ENCODE measurements around the gene ZNF613.

The ZNF613 gene

GRCh38 chr19:51926784-51927741 lies at the start of gene ZNF613:
TSS of gene ZNF613 (plus strand) at chr19:51927472. CDS start at chr19:51936221, 8,749 bp downstream.
- no peaks in the 10 kb centered on the region for H3F3A ChIP-seq (ENCODE audit: control insufficient read depth, insufficient read depth)
- peaks cover 38% of the 10 kb centered on the region for H3K9me3 ChIP-seq (ENCODE audit: control insufficient read depth, insufficient read depth, low read length)
- peak within 1 kb of the TSS; percentile 49 for H3K27ac ChIP-seq (ENCODE audit: low read depth, low read length)
- peak within 1 kb of the TSS; percentile 91 for H3K4me3 ChIP-seq (ENCODE audit: low read length)
- no peaks in the 10 kb centered on the region for H4K20me1 ChIP-seq (ENCODE audit: control insufficient read depth, insufficient read depth, low read depth, low read length)
- H3K79me2 ChIP-seq (ENCODE audit: control insufficient read depth, low read length) = peaks cover 4% of the 10 kb centered on the region; the same call in 1 of the 2 replicates
- H3K27me3 ChIP-seq (ENCODE audit: control insufficient read depth, low read length) = no peaks in the 10 kb centered on the region
- H3K4me2 ChIP-seq (ENCODE audit: low read length) = peak within 1 kb of the TSS; percentile 90
- H3K36me3 ChIP-seq (ENCODE audit: control insufficient read depth, low read length) = peaks cover 5% of the 10 kb centered on the region
- H3K4me1 ChIP-seq (ENCODE audit: control insufficient read depth, low read length) = peaks cover 6% of the 10 kb centered on the region
- H3K9me2 ChIP-seq (replicated peaks; ENCODE audit: control insufficient read depth, low read length) = no peaks in the 10 kb centered on the region
- TF ChIP-seq EZH2phosphoT487 (IDR thresholded peaks at IDR 0.05; ENCODE audit: borderline replicate concordance, low read length) (no peak), CTCF (IDR thresholded peaks at IDR 0.05; ENCODE audit: low read depth, low read length, poor library complexity, severe bottlenecking) (peak; percentile 26)

GRCh38 chr19:51882518-51882917 lies 44.8 kb upstream of the ZNF613 start:
- no peak overlapping the region for H3K4me3 ChIP-seq (ENCODE audit: low read length)
- no peaks in the 10 kb centered on the region for H3K27me3 ChIP-seq (ENCODE audit: control insufficient read depth, low read length)
- H3K9me3 ChIP-seq (ENCODE audit: control insufficient read depth, insufficient read depth, low read length) = peaks cover 10% of the 10 kb centered on the region; the same call in 1 of the 2 replicates
- H4K20me1 ChIP-seq (ENCODE audit: control insufficient read depth, insufficient read depth, low read depth, low read length) = no peaks in the 10 kb centered on the region
- no peak overlapping the region for H3K4me2 ChIP-seq (ENCODE audit: low read length)
- no peaks in the 10 kb centered on the region for H3K36me3 ChIP-seq (ENCODE audit: control insufficient read depth, low read length)
- H3F3A ChIP-seq (ENCODE audit: control insufficient read depth, insufficient read depth) = no peaks in the 10 kb centered on the region
- no peaks in the 10 kb centered on the region for H3K4me1 ChIP-seq (ENCODE audit: control insufficient read depth, low read length)
- no peak for TF ChIP-seq CTCF (IDR thresholded peaks at IDR 0.05; ENCODE audit: low read depth, low read length, poor library complexity, severe bottlenecking)
- no peak for TF ChIP-seq EZH2phosphoT487 (IDR thresholded peaks at IDR 0.05; ENCODE audit: borderline replicate concordance, low read length)
- no peaks in the 10 kb centered on the region for H3K9me2 ChIP-seq (replicated peaks; ENCODE audit: control insufficient read depth, low read length)
- no peaks in the 10 kb centered on the region for H3K79me2 ChIP-seq (ENCODE audit: control insufficient read depth, low read length)
- no peak overlapping the region for H3K27ac ChIP-seq (ENCODE audit: low read depth, low read length)

- H3K9me2 ChIP-seq (replicated peaks; ENCODE audit: control insufficient read depth, low read length) = no peaks in the 10 kb centered on the region
- H3F3A ChIP-seq (ENCODE audit: control insufficient read depth, insufficient read depth) = no peaks in the 10 kb centered on the region
- no peaks in the 10 kb centered on the region for H3K36me3 ChIP-seq (ENCODE audit: control insufficient read depth, low read length)
- no peak overlapping the region for H3K27ac ChIP-seq (ENCODE audit: low read depth, low read length)
- H4K20me1 ChIP-seq (ENCODE audit: control insufficient read depth, insufficient read depth, low read depth, low read length) = no peaks in the 10 kb centered on the region
- TF ChIP-seq EZH2phosphoT487 (IDR thresholded peaks at IDR 0.05; ENCODE audit: borderline replicate concordance, low read length) = no peak
- TF ChIP-seq CTCF (IDR thresholded peaks at IDR 0.05; ENCODE audit: low read depth, low read length, poor library complexity, severe bottlenecking) = no peak
- H3K4me1 ChIP-seq (ENCODE audit: control insufficient read depth, low read length) = no peaks in the 10 kb centered on the region
- H3K4me3 ChIP-seq (ENCODE audit: low read length) = no peak overlapping the region
- H3K4me2 ChIP-seq (ENCODE audit: low read length) = no peak overlapping the region
- no peaks in the 10 kb centered on the region for H3K79me2 ChIP-seq (ENCODE audit: control insufficient read depth, low read length)
- H3K27me3 ChIP-seq (ENCODE audit: control insufficient read depth, low read length) = no peaks in the 10 kb centered on the region
- H3K9me3 ChIP-seq (ENCODE audit: control insufficient read depth, insufficient read depth, low read length) = peaks cover 20% of the 10 kb centered on the region; the same call in 1 of the 2 replicates
Measured at GRCh38 chr19:51884713-51885112, 42.6 kb upstream of the ZNF613 start.

Data from DOHH2 (cell line).